ENCODE measurements around the gene KCNIP1. TPM values are rescaled to one million over a fixed set of nuclear protein-coding genes. Genes with fewer than 3 reads are reported as not detected.

The KCNIP1 gene
- total RNA-seq, 3 donors from 2014 or later (not counting 1 experiment from before 2014, with no cell fraction given), result not detected

GRCh38 chr5:170504616-170505266 is 921 bp downstream of the KCNIP1 start:
- DNase-seq, result no peak
- Histone ChIP-seq H3K9me3 (ENCODE audit: control insufficient read depth, insufficient read depth, low read length) (no peaks in the 10 kb centered on the region), H3K27me3 (ENCODE audit: control insufficient read depth, insufficient read depth, low read length) (peaks cover 9% of the 10 kb centered on the region), H3K4me3 (ENCODE audit: low read length) (no peak overlapping the region), H3K4me1 (ENCODE audit: control insufficient read depth, insufficient read depth, low read length) (no peaks in the 10 kb centered on the region), H3K36me3 (ENCODE audit: control insufficient read depth, insufficient read depth, low read length) (no peaks in the 10 kb centered on the region), H3K27ac (ENCODE audit: low read length) (no peak overlapping the region)
- Mint-ChIP-seq H3K4me3 (no peak overlapping the region), H3K4me1 (peaks cover 0 to 4% of the 10 kb centered on the region in 2 donors), H3K9me3 (no peaks in the 10 kb centered on the region), H3K36me3 (no peaks in the 10 kb centered on the region), H3K27ac (no peak overlapping the region), H3K27me3 (ENCODE audit: low read depth in 2 of 2) (peaks cover 33 to 39% of the 10 kb centered on the region in 2 donors)
- intact Hi-C loops (cut with micrococcal nuclease), result no loop called here
- no peak for ATAC-seq
- TF ChIP-seq, protein P1, sequence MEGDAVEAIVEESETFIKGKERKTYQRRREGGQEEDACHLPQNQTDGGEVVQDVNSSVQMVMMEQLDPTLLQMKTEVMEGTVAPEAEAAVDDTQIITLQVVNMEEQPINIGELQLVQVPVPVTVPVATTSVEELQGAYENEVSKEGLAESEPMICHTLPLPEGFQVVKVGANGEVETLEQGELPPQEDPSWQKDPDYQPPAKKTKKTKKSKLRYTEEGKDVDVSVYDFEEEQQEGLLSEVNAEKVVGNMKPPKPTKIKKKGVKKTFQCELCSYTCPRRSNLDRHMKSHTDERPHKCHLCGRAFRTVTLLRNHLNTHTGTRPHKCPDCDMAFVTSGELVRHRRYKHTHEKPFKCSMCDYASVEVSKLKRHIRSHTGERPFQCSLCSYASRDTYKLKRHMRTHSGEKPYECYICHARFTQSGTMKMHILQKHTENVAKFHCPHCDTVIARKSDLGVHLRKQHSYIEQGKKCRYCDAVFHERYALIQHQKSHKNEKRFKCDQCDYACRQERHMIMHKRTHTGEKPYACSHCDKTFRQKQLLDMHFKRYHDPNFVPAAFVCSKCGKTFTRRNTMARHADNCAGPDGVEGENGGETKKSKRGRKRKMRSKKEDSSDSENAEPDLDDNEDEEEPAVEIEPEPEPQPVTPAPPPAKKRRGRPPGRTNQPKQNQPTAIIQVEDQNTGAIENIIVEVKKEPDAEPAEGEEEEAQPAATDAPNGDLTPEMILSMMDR (IDR thresholded peaks at IDR 0.05), result no peak
- WGBS (ENCODE audit: insufficient coverage), result 86% methylated on average over 23 of the region's 23 CpGs

DNA sequence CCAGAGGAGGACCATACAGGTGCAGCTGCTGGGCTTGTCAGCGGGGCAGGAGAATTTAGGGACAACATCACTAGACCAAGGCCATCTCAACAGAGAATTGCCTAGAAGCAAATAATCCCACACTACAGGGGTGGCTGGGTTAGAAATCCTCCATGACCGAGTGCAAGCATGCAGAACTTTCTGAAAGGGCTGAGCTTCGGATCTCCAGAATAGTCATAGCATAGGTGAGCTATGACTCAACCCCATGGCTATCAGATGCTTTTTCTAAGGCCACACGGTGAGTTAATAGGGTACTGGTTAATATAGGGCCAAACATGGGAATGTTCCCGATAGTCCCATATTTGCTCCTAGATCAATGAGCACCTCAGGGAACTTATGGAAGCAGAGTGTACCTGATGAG is 4.2 kb downstream of the KCNIP1 start:
- Histone ChIP-seq H3K36me3 (ENCODE audit: control insufficient read depth, insufficient read depth, low read length) (no peaks in the 10 kb centered on the region), H3K9me3 (ENCODE audit: control insufficient read depth, insufficient read depth, low read length) (no peaks in the 10 kb centered on the region), H3K27me3 (ENCODE audit: control insufficient read depth, insufficient read depth, low read length) (peaks cover 9% of the 10 kb centered on the region), H3K4me3 (ENCODE audit: low read length) (no peak overlapping the region), H3K4me1 (ENCODE audit: control insufficient read depth, insufficient read depth, low read length) (no peaks in the 10 kb centered on the region), H3K27ac (ENCODE audit: low read length) (no peak overlapping the region)
- DNase-seq, result no peak
- ATAC-seq, result no peak
- no peak overlapping the region for H3K27ac Mint-ChIP-seq
- no peaks in the 10 kb centered on the region for H3K36me3 Mint-ChIP-seq
- 84% methylated on average over 5 of the region's 5 CpGs for WGBS (ENCODE audit: insufficient coverage)
- H3K27me3 Mint-ChIP-seq (ENCODE audit: low read depth in 2 of 2), result peaks cover 15 to 18% of the 10 kb centered on the region in 2 donors
- H3K4me1 Mint-ChIP-seq, result no peaks in the 10 kb centered on the region
- intact Hi-C loops (cut with micrococcal nuclease), result no loop called here
- H3K4me3 Mint-ChIP-seq, result no peak overlapping the region
- TF ChIP-seq, protein P1 (IDR thresholded peaks at IDR 0.05), result no peak
- no peaks in the 10 kb centered on the region for H3K9me3 Mint-ChIP-seq

GRCh38 chr5:170508660-170509347 is 5.0 kb downstream of the KCNIP1 start:
- no peaks in the 10 kb centered on the region for H3K36me3 Mint-ChIP-seq
- ATAC-seq (no peak), DNase-seq (no peak)
- peaks cover 14 to 15% of the 10 kb centered on the region in 2 donors for H3K27me3 Mint-ChIP-seq (ENCODE audit: low read depth in 2 of 2)
- WGBS (ENCODE audit: insufficient coverage), result 93% methylated on average over 4 of the region's 8 CpGs
- H3K4me3 Mint-ChIP-seq, result no peak overlapping the region
- Histone ChIP-seq H3K27ac (ENCODE audit: low read length) (no peak overlapping the region), H3K27me3 (ENCODE audit: control insufficient read depth, insufficient read depth, low read length) (peaks cover 7% of the 10 kb centered on the region), H3K36me3 (ENCODE audit: control insufficient read depth, insufficient read depth, low read length) (no peaks in the 10 kb centered on the region), H3K4me1 (ENCODE audit: control insufficient read depth, insufficient read depth, low read length) (no peaks in the 10 kb centered on the region), H3K9me3 (ENCODE audit: control insufficient read depth, insufficient read depth, low read length) (no peaks in the 10 kb centered on the region), H3K4me3 (ENCODE audit: low read length) (no peak overlapping the region)
- no peak overlapping the region for H3K27ac Mint-ChIP-seq
- no peaks in the 10 kb centered on the region for H3K4me1 Mint-ChIP-seq
- intact Hi-C loops (cut with micrococcal nuclease), result no loop called here
- TF ChIP-seq, protein P1 (IDR thresholded peaks at IDR 0.05), result no peak
- no peaks in the 10 kb centered on the region for H3K9me3 Mint-ChIP-seq

Data from natural killer cell (primary cell).